ENCODE data around the gene DNAAF2. TPM values are rescaled to one million over a fixed set of nuclear protein-coding genes. Genes with fewer than 3 reads are reported as not detected.

DNAAF2 gene
- total and polyA plus RNA-seq, 4 donors = 4.2 to 8.2 (median 5.3) TPM

DNA sequence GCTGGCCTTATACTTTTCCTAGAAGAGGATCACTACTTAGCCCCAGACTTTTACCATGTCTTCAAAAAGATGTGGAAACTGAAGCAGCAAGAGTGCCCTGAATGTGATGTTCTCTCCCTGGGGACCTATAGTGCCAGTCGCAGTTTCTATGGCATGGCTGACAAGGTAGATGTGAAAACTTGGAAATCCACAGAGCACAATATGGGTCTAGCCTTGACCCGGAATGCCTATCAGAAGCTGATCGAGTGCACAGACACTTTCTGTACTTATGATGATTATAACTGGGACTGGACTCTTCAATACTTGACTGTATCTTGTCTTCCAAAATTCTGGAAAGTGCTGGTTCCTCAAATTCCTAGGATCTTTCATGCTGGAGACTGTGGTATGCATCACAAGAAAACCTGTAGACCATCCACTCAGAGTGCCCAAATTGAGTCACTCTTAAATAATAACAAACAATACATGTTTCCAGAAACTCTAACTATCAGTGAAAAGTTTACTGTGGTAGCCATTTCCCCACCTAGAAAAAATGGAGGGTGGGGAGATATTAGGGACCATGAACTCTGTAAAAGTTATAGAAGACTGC is 12.9 kb downstream of the DNAAF2 start:
- Histone ChIP-seq H3K9me3 (ENCODE audit: control insufficient read depth in 4 of 4, low read length in 3 of 4) (no peaks in the 10 kb centered on the region), H3K27ac (ENCODE audit: low read depth in 1 of 2, low read length in 2 of 2) (peak overlapping the region; percentile 17 to 93), H3K27me3 (ENCODE audit: control insufficient read depth in 4 of 4, insufficient read depth in 4 of 4, low read length in 3 of 4) (no peaks in the 10 kb centered on the region), H3K4me3 (ENCODE audit: low read depth in 1 of 3, low read length in 3 of 3) (peak overlapping the region; percentile 88 to 90 (median 88)), H3K36me3 (ENCODE audit: control insufficient read depth in 4 of 4, insufficient read depth in 3 of 4, low read depth in 1 of 4, low read length in 3 of 4) (peaks cover 0 to 11% (median 5%) of the 10 kb centered on the region in 4 donors), H3K4me1 (ENCODE audit: control insufficient read depth in 4 of 4, insufficient read depth in 4 of 4, low read length in 3 of 4) (peaks cover 2 to 46% (median 22%) of the 10 kb centered on the region in 4 donors), H3K9ac (ENCODE audit: low read depth in 1 of 2, low read length in 2 of 2) (peak overlapping the region; percentile 78 to 92)
- TF ChIP-seq, protein P1, sequence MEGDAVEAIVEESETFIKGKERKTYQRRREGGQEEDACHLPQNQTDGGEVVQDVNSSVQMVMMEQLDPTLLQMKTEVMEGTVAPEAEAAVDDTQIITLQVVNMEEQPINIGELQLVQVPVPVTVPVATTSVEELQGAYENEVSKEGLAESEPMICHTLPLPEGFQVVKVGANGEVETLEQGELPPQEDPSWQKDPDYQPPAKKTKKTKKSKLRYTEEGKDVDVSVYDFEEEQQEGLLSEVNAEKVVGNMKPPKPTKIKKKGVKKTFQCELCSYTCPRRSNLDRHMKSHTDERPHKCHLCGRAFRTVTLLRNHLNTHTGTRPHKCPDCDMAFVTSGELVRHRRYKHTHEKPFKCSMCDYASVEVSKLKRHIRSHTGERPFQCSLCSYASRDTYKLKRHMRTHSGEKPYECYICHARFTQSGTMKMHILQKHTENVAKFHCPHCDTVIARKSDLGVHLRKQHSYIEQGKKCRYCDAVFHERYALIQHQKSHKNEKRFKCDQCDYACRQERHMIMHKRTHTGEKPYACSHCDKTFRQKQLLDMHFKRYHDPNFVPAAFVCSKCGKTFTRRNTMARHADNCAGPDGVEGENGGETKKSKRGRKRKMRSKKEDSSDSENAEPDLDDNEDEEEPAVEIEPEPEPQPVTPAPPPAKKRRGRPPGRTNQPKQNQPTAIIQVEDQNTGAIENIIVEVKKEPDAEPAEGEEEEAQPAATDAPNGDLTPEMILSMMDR (IDR thresholded peaks at IDR 0.05; ENCODE audit: low read depth, low read length, missing input control) = no peak
- TF ChIP-seq EGR1 (IDR thresholded peaks at IDR 0.05; ENCODE audit: low read depth in 2 of 2) = no peak
- WGBS = 21% methylated on average over 3 of the region's 3 CpGs
- DNase-seq (ENCODE audit: low spot score) = no peak

DNA sequence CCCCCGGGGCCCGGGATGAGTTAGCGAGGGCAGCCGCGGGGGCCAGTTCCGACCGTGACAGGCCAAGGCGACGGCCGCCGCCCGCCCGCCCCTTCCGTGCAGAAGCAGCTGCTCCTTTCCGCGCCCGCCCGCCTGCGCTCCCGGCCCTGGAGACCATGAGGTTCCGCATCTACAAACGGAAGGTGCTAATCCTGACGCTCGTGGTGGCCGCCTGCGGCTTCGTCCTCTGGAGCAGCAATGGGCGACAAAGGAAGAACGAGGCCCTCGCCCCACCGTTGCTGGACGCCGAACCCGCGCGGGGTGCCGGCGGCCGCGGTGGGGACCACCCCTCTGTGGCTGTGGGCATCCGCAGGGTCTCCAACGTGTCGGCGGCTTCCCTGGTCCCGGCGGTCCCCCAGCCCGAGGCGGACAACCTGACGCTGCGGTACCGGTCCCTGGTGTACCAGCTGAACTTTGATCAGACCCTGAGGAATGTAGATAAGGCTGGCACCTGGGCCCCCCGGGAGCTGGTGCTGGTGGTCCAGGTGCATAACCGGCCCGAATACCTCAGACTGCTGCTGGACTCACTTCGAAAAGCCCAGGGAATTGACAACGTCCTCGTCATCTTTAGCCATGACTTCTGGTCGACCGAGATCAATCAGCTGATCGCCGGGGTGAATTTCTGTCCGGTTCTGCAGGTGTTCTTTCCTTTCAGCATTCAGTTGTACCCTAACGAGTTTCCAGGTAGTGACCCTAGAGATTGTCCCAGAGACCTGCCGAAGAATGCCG is 13.7 kb downstream of the DNAAF2 start:
- peaks cover 0 to 46% (median 22%) of the 10 kb centered on the region in 4 donors for H3K4me1 ChIP-seq (ENCODE audit: control insufficient read depth in 4 of 4, insufficient read depth in 4 of 4, low read length in 3 of 4)
- under 1% methylated on average over 65 of the region's 65 CpGs for whole genome bisulfite sequencing
- peak; percentile 24 to 35 for TF ChIP-seq HNF4A (conservative IDR thresholded peaks at IDR 0.05)
- TF ChIP-seq RXRA (IDR thresholded peaks at IDR 0.05) = no peak
- H3K36me3 ChIP-seq (ENCODE audit: control insufficient read depth in 4 of 4, insufficient read depth in 3 of 4, low read depth in 1 of 4, low read length in 3 of 4) = peaks cover 0 to 11% (median 5%) of the 10 kb centered on the region in 4 donors
- no peaks in the 10 kb centered on the region for H3K9me3 ChIP-seq (ENCODE audit: control insufficient read depth in 4 of 4, low read length in 3 of 4)
- H3K27ac ChIP-seq (ENCODE audit: low read depth in 1 of 2, low read length in 2 of 2) = peak overlapping the region; percentile 93 to 96
- peak overlapping the region; percentile 88 to 90 (median 88) for H3K4me3 ChIP-seq (ENCODE audit: low read depth in 1 of 3, low read length in 3 of 3)
- H3K27me3 ChIP-seq (ENCODE audit: control insufficient read depth in 4 of 4, insufficient read depth in 4 of 4, low read length in 3 of 4) = no peaks in the 10 kb centered on the region
- peak overlapping the region; percentile 78 to 92 for H3K9ac ChIP-seq (ENCODE audit: low read depth in 1 of 2, low read length in 2 of 2)
- peak; percentile 72 for DNase-seq (ENCODE audit: low spot score)

DNA sequence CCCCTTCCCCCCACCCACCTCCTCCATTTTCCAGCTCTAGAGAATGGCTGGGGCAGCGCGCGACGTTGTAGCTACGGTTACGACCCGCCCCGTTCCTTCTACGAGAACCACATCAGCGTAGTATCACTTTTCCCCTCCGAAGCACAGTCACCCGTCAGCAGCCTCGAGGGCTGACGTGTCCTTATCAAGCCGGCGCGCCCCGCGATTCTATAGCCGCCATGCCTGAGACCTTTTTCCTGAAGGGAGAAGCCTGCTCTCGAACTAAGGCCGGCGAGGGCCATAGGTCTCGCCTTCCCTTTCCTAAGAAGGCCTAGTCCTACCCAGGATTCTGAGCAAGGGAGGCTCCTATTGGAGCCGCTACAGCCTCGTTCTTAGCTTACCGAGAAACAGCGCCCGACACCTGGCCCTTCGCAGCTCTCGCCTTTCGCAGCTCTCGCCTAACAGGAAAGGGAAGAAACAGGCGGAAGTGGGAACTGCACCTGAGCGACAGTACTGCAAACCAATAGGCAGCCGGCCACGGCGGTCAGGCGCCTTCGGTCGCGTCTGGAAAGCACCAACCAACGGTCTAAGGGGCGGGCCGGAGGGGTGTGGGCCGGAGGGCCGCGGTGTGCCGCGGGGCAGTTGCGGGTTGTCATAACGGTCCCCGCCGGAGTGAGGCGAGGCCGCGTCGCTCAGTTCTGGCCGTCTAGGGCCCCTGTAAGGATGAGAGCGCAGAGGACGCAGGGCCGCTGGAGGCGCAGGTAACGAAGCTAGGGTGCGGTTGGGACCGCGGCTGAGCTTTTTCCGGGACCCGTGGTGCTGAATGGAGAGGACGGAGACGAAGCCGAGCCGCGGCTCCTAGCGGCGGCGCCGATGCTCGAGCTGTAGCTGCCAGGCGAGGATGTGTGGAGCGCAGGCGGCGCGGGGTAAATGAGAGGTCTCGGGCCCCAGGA is 14.6 kb downstream of the DNAAF2 start, which contains the start of the genes MGAT2 and RPL36AL:
MGAT2 (plus strand) TSS at position 618 of the 932 bp plus-strand sequence. CDS start 470 bp downstream, outside the sequence.
RPL36AL (minus strand) TSS at position 445 of the 932 bp plus-strand sequence. CDS start 1,522 bp downstream, outside the sequence.
- peak within 1 kb of the TSS; percentile 93 to 96 for H3K27ac ChIP-seq (ENCODE audit: low read depth in 1 of 2, low read length in 2 of 2)
- peak within 1 kb of the TSS; percentile 88 to 92 (median 90) for H3K4me3 ChIP-seq (ENCODE audit: low read depth in 1 of 3, low read length in 3 of 3)
- DNase-seq (ENCODE audit: low spot score) = peak; percentile 97
- peaks cover 0 to 44% (median 22%) of the 10 kb centered on the region in 4 donors for H3K4me1 ChIP-seq (ENCODE audit: control insufficient read depth in 4 of 4, insufficient read depth in 4 of 4, low read length in 3 of 4)
- H3K9me3 ChIP-seq (ENCODE audit: control insufficient read depth in 4 of 4, low read length in 3 of 4) = no peaks in the 10 kb centered on the region
- WGBS = under 1% methylated on average over 85 of the region's 85 CpGs
- peaks cover 0 to 11% (median 5%) of the 10 kb centered on the region in 4 donors for H3K36me3 ChIP-seq (ENCODE audit: control insufficient read depth in 4 of 4, insufficient read depth in 3 of 4, low read depth in 1 of 4, low read length in 3 of 4)
- H3K9ac ChIP-seq (ENCODE audit: low read depth in 1 of 2, low read length in 2 of 2) = peak within 1 kb of the TSS; percentile 88 to 93
- no peaks in the 10 kb centered on the region for H3K27me3 ChIP-seq (ENCODE audit: control insufficient read depth in 4 of 4, insufficient read depth in 4 of 4, low read length in 3 of 4)
- TF ChIP-seq, protein P1 (IDR thresholded peaks at IDR 0.05; ENCODE audit: low read depth, low read length, missing input control) = peak; percentile 29
- TF ChIP-seq, protein P2, sequence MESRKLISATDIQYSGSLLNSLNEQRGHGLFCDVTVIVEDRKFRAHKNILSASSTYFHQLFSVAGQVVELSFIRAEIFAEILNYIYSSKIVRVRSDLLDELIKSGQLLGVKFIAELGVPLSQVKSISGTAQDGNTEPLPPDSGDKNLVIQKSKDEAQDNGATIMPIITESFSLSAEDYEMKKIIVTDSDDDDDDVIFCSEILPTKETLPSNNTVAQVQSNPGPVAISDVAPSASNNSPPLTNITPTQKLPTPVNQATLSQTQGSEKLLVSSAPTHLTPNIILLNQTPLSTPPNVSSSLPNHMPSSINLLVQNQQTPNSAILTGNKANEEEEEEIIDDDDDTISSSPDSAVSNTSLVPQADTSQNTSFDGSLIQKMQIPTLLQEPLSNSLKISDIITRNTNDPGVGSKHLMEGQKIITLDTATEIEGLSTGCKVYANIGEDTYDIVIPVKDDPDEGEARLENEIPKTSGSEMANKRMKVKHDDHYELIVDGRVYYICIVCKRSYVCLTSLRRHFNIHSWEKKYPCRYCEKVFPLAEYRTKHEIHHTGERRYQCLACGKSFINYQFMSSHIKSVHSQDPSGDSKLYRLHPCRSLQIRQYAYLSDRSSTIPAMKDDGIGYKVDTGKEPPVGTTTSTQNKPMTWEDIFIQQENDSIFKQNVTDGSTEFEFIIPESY (IDR thresholded peaks at IDR 0.05) = peak; percentile 56
- TF ChIP-seq FOXA1 (IDR thresholded peaks at IDR 0.05) = no peak
- TF ChIP-seq TAF1 (conservative IDR thresholded peaks at IDR 0.05) = peak; percentile 97
- peak; percentile 85 for TF ChIP-seq SP1 (IDR thresholded peaks at IDR 0.05)
- no peak for TF ChIP-seq JUND (IDR thresholded peaks at IDR 0.05)
- peak; percentile 94 for TF ChIP-seq YY1 (IDR thresholded peaks at IDR 0.05)
- TF ChIP-seq, protein P3, sequence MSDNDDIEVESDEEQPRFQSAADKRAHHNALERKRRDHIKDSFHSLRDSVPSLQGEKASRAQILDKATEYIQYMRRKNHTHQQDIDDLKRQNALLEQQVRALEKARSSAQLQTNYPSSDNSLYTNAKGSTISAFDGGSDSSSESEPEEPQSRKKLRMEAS (IDR thresholded peaks at IDR 0.05) = peak; percentile 48
- no peak for TF ChIP-seq NR2F2 (IDR thresholded peaks at IDR 0.05)
- peak in 1 of 2 donors; percentile 19 for TF ChIP-seq RAD21 (IDR thresholded peaks at IDR 0.05)

All from liver (tissue), 9 donors.